Mammary epithelial cell (primary cell): ENCODE measurements around the gene SRRM4.

Source experiments
- EZH2 ChIP-seq: IDR thresholded peaks from 2 replicates; pipeline ENCODE4 v1.6.1; 2012; ENCODE audit warnings: low read length, inconsistent platforms, borderline replicate concordance
- TF ChIP-seq, protein P1 (sequence below), 2 donors: IDR thresholded peaks in 1 of 2; conservative IDR thresholded peaks in 1 of 2; 2 replicates each; pipeline ENCODE4 v1.5.1; 2011 to 2012; ENCODE audit warnings: inconsistent platforms in 2 of 2, low read length in 2 of 2, mild to moderate bottlenecking in 2 of 2, control low read depth in 1 of 2, low read depth in 1 of 2; ENCODE audit not compliant: insufficient read depth in 1 of 2; ENCODE audit errors: extremely low read depth in 1 of 2

DNA sequence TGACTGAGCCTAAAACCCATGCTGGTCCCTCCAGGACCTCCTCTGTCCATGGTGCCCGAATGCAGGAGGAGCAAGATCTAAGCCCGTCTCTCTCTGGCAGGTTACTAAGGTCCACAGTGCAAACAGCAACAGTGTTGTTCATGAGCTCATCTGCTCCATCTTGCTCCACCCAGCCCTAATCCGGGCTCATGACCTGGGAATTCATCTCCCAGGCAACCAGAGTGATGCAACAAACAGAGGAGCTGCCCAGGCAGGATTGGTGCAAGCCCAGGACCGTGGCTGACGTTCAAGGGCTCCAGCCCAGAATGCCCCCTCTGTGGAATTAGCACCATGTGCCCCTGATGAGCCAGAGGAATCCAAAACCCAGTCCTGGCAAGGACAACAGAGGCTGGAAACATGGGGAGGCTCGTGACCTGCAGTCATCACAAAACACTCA lies 227.3 kb downstream of the SRRM4 start:
- TF ChIP-seq, protein P1, sequence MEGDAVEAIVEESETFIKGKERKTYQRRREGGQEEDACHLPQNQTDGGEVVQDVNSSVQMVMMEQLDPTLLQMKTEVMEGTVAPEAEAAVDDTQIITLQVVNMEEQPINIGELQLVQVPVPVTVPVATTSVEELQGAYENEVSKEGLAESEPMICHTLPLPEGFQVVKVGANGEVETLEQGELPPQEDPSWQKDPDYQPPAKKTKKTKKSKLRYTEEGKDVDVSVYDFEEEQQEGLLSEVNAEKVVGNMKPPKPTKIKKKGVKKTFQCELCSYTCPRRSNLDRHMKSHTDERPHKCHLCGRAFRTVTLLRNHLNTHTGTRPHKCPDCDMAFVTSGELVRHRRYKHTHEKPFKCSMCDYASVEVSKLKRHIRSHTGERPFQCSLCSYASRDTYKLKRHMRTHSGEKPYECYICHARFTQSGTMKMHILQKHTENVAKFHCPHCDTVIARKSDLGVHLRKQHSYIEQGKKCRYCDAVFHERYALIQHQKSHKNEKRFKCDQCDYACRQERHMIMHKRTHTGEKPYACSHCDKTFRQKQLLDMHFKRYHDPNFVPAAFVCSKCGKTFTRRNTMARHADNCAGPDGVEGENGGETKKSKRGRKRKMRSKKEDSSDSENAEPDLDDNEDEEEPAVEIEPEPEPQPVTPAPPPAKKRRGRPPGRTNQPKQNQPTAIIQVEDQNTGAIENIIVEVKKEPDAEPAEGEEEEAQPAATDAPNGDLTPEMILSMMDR (conservative IDR thresholded peaks at IDR 0.05 in 1 of 2, IDR thresholded peaks at IDR 0.05 in 1 of 2; ENCODE audit: extremely low read depth in 1 of 2, insufficient read depth in 1 of 2, low read depth in 1 of 2, low read length in 2 of 2), result no peak
- no peak for TF ChIP-seq EZH2
